Activated CD4-positive, alpha-beta T cell treated with anti-CD3 and anti-CD28 coated beads, Interleukin-2, amount 50 U/mL, for 1 hour (primary cell): ENCODE measurements around the gene OR10G2.
"Not testable (repeated sequence)": the region's sequence is repeated elsewhere in the genome, so short reads cannot be mapped to it uniquely, and the experiment has no call there.

Experiments
- DNase-seq: peaks from one replicate; pipeline ENCODE4 v3.0.0-alpha.2; 2020

OR10G2 gene

GRCh38 chr14:21634840-21635239 lies at the start of gene OR10G2:
OR10G2 (minus strand) TSS chr14:21634940; CDS start chr14:21634842, 98 bp downstream.
- DNase-seq = no peak

GRCh38 chr14:21680072-21680471 lies 45.3 kb upstream of the OR10G2 start:
- no peak for DNase-seq

GRCh38 chr14:21675566-21675965 lies 40.8 kb upstream of the OR10G2 start:
- no peak for DNase-seq

- no peak for DNase-seq
Measured at GRCh38 chr14:21673718-21674117, 39.0 kb upstream of the OR10G2 start, which contains the start of gene OR4E1. OR4E1 (minus strand) TSS chr14:21673818; CDS start chr14:21670935, 2,883 bp downstream.

- DNase-seq = no peak
Measured at GRCh38 chr14:21672116-21672515, 37.4 kb upstream of the OR10G2 start.

GRCh38 chr14:21671371-21671770 lies 36.6 kb upstream of the OR10G2 start:
- DNase-seq = no peak

GRCh38 chr14:21669284-21669683 lies 34.5 kb upstream of the OR10G2 start:
- DNase-seq = no peak

- no peak for DNase-seq
Measured at GRCh38 chr14:21668377-21668776, 33.6 kb upstream of the OR10G2 start.

- DNase-seq = no peak
Measured at GRCh38 chr14:21656980-21657379, 22.2 kb upstream of the OR10G2 start.

GRCh38 chr14:21654215-21654614 lies 19.5 kb upstream of the OR10G2 start:
- DNase-seq = no peak

GRCh38 chr14:21653331-21653885 lies 18.7 kb upstream of the OR10G2 start, which contains the start of gene OR4E2:
OR4E2 (plus strand) TSS chr14:21653835; CDS start chr14:21665083, 11,248 bp downstream.
- no peak for DNase-seq

- no peak for DNase-seq
Measured at GRCh38 chr14:21652209-21652808, 17.6 kb upstream of the OR10G2 start.

GRCh38 chr14:21647380-21647779 lies 12.6 kb upstream of the OR10G2 start:
- DNase-seq = no peak

- DNase-seq = no peak
Measured at GRCh38 chr14:21643407-21643806, 8.7 kb upstream of the OR10G2 start.

- DNase-seq = no peak
Measured at GRCh38 chr14:21642683-21643082, 7.9 kb upstream of the OR10G2 start.

GRCh38 chr14:21631084-21631483 lies 3.7 kb downstream of the OR10G2 start:
- no peak for DNase-seq

- DNase-seq = not testable (repeated sequence)
Measured at GRCh38 chr14:21630503-21630902, 4.2 kb downstream of the OR10G2 start.

GRCh38 chr14:21626491-21627230 lies 8.1 kb downstream of the OR10G2 start:
- no peak for DNase-seq

GRCh38 chr14:21617614-21618013 lies 17.1 kb downstream of the OR10G2 start:
- no peak for DNase-seq

- no peak for DNase-seq
Measured at GRCh38 chr14:21614240-21614639, 20.5 kb downstream of the OR10G2 start.

- no peak for DNase-seq
Measured at GRCh38 chr14:21612324-21612723, 22.4 kb downstream of the OR10G2 start.

GRCh38 chr14:21602181-21602580 lies 32.6 kb downstream of the OR10G2 start:
- DNase-seq = not testable (repeated sequence)

GRCh38 chr14:21589317-21589716 lies 45.4 kb downstream of the OR10G2 start:
- no peak for DNase-seq
